Stimulated activated CD8-positive, alpha-beta memory T cell treated with anti-CD3 and anti-CD28 coated beads, Interleukin-15, amount 100 ng/mL, for 24 hours (primary cell): Measurements from ENCODE around the gene ARHGAP26.

ENCODE experiments used
- DNase-seq: peaks from one replicate; pipeline ENCODE4 v3.0.0-alpha.2; 2020; ENCODE audit warnings: low read depth

The ARHGAP26 gene

DNA sequence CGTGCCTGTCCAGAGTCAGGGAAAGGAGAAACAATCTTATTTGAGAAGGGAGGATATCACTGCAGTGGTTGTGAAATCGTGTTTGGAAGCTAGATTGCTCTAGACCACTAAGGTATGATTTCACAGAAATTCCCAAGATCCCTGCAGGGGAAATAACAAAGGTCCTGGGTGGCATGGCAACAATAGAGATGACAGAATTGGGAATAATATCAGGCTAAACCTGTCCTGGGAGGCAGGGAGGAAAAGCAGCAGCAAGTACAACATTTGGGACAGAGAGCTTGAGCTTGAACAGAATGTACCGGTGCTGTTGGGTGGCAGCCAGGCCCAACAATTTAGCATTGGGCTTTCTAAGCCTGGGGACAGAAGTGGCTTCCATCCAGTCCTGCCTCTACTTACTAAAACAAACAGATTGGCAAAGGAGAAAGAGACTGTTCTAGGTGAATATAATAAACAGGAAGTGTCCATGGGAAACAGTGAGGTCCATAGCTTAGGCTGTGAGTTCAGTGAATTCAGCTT lies 17.0 kb upstream of the ARHGAP26 start:
- DNase-seq = no peak

DNA sequence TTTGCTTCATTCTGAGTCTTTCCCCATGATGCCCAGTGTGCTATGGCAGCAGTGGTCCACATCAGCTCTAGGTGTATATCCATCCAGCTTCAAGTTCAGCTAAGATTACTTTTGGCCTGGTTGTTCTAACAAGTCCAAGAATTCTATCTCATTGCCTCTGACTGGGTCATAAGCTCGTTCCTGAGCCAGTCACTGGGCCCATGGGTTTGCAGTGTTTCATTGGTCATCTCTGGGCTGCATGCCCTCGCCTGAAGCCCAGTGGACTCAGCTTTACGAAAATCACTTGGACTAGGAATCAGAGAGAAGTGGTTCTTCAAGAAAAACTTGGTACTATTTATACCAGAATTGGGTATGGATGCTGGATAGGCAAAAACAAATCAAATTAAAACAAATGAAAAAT lies 16.1 kb upstream of the ARHGAP26 start:
- no peak for DNase-seq

DNA sequence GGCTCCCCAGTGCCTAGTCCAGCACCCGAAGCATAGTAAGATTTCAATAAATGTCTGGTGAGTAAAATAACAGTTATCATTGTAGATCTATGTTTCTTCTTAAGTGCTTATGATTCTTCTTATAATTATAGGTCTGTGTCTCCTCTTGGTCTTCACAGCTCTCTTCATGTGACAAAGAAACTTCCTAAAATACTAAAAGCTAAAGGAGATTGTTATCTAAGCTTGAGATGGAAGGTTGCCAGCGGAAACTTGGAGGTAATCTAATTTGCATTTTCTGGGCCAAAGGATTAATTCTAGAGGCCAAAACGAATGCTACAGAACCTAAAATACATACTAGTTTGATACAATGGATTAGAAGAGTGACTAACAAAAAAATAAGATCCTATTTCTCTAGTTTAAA lies 13.6 kb upstream of the ARHGAP26 start:
- no peak for DNase-seq

GRCh38 chr5:142757564-142757963 lies 12.6 kb upstream of the ARHGAP26 start:
- no peak for DNase-seq

DNA sequence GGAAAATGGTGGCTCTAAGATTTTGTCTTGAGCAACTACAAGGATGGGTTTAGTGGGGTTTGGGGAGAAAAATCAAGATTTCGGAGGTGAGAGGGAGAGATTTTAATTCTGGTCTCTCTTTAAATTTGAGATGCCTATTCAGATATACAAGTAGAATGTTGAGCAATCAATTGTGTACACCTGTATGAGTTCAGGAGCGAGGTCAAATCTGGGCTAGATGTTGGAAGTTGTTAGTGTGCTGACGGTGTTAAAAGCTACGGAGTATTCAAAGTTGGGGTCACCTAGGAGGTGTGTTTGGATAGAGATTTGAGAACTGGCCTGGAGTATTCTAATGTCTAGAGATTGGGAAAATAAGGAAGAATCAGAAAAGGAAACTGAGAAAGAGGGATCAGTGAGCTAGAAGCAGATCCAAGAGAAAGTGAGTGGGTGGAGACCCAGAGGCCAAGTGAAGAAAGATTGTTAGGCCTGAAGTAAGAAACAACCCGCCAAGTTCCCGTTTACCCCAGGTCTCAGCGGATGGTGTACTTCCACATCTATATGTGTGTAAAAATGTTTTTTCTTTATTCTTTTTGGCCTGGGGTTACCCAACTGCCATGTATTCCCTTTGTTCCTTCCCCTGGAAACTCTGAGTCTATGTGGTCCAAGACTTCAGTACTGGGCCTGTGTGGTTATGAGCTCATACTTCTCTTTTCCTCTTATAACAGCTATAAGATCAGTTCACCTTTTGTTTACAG lies 11.9 kb upstream of the ARHGAP26 start:
- no peak for DNase-seq

GRCh38 chr5:142758796-142759145 lies 11.4 kb upstream of the ARHGAP26 start:
- DNase-seq = no peak

DNA sequence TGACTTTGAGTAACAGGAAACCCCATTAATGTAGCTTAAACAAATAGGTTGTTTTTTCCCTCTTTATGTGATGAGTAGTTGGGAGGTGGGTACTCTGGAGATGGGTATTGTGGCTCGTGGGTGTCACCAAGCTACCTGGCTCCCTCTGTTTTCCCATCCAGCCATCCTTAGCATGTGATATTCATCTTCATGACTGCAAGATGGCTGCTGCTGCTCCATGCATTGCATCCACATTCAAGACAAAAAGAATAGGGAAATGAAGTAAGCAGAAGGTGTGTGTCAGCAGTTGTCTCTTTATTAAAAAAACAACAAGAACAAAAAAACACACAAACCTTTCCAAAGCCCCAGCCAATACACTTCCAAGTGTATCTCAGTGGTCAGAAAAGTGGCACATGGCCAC lies 6.5 kb upstream of the ARHGAP26 start:
- DNase-seq = no peak

- DNase-seq = no peak
These were observed 3.0 kb upstream of the ARHGAP26 start for GRCh38 chr5:142767178-142767577.

DNA sequence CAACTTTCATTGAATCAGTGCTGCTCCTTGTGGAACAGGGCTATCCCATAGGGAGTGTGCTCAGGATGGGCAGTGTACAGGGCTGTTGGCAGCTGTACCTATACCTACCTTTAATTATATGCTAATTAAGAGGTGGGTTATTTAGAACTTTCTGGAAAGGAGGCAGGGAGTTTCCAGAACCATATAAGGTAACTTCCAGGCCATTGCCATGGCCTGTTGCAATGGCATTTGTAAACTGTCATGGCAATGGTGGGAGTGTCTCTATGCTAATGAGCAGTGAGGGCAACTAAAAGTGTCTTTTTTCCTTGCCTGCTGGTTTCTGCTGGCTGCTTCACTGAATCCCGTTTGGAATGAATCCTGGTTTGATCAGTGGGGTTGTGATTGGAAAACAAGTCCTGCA lies 2.3 kb upstream of the ARHGAP26 start:
- no peak for DNase-seq

DNA sequence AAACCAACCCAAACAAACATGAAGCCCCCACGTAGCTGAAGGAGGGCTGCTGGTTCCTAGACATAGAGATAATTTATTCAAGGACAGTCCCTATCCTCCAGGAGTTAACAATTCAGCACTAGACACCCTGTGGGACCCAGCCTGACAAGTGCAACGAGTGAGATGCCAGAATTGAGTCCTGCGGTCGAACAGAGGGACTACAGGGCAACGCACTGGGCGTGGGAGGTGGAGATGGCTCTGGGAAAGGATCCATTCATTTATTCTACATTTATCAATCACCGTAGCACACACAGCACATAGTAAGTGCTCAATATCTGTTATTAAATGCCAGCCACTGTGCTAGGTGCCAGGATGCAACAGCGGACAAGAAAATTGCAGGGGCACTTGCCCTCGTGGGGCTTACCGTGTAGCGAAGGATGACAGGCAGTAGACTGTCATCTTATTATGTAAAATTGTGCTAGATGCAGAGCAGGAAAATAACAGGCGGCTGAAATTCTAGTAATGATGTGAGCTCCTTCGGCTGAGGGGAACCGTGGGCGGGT lies 855 bp upstream of the ARHGAP26 start:
- no peak for DNase-seq

DNA sequence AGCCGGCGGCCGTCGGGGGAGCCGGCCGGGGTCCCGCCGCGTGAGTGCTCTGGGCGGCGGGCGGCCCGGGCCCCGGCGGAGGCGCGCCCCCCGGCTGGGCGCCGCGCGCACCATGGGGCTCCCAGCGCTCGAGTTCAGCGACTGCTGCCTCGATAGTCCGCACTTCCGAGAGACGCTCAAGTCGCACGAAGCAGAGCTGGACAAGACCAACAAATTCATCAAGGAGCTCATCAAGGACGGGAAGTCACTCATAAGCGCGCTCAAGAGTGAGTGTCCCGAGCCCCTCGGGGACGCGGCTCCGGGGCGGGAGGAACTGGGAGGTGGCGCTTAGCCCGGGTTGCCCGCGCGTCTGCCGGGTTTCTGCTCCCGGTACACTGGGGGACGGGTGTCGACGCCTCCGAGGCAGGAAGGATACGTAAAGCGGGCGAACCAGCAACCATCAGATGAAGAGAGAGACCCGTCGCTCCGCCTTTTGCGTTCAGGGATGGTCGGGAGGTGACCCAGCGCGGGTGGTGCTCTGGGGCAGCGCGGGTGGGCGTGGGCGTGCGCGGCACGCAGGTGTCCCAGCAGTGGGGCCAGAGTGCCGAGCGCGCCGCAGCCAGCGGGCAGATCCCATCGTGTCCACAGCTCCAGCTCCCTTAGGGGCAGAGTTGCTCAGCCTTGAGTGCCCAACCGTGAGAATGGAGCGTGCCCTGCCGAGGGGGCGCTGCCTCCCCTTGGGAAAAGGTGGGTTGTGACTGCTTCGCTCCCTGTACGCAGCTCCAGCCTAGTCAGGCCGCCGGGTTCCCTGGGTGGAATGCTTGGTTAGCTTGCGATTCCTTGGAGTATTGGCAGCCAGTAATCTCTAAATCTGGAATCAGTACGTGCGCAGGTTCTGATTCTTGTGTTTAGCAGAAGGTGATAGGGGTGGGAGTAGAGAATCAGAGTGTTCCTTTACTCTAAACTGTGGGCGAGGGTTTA lies 753 bp downstream of the ARHGAP26 start:
- no peak for DNase-seq

DNA sequence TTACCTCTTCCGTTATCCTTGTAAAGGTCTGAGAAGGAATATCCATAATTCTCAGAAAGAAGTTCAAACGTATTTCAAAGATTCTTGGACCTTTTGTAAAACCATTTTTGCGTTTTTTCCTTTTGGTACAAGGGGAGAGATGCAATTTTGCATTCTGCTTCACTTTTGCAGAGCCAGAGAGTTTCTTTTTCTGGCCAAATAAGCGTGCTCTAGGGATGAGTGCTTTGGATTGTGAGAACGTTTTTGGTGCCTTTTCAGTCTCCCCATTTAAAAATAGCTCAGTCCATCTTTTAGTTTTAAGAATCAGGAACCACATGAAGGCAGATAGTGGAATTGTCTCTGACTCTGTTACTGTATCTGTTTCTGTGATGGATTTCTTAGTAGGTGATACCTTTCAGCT lies 1.5 kb downstream of the ARHGAP26 start:
- no peak for DNase-seq

DNA sequence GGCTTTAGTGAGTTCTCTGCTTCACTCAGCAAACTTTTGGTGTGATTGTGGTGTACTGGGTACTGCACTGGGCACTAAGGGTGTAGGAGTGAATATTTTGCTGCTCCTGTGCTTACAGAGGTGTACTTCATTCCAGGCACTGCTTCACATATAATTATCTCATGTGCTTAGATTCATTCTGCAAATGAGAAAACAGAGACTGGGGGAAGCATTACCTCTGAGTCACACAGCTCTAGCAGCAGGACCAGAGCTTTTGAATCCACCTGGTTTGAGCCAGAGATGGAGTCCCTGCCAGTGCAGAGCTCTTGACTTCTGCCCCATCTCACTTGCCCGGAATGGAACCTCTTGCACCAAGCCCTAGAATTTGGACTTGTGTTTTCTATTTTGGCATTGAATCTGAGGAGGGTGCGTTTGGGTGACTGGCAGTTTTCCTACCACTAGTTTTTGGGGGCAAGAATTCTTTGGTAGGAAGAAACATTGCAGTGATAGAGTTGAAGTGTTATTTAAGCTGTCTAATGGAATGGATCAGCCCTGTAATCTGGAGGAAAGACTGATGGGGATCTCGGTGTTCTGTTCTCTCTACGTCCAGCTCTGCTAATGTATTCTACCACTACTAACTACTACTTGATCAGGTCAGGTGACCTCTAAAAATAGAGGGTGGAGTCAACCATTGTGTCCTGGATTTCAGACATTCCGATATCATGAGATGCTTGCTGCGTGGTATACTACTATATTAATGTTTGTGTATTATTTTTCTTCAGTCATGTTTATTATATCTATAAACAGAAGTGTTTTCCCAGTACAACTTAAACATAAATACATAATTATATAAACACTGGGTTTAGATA lies 2.5 kb downstream of the ARHGAP26 start:
- no peak for DNase-seq

GRCh38 chr5:142777099-142777498 lies 6.9 kb downstream of the ARHGAP26 start:
- no peak for DNase-seq

DNA sequence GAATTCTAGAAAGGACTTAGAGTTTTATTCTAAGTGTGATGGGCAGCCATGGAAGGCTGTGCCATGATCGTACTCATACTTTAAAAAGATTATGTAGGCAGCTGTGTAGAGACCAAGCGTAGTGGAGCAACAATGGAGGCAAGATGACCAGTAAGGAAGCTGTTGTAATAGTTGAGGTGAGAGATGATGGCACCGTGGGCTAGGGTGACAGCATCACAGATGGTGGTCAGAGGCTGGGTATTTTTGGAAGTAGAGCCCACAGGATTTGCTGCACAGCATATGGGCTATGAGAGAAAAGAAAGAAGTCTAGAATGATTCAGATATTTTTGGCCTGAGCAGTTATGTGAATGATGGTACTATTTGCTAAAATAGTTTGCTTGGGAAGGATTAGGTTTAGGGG lies 7.7 kb downstream of the ARHGAP26 start:
- no peak for DNase-seq

GRCh38 chr5:142779163-142779840 lies 9.1 kb downstream of the ARHGAP26 start:
- no peak for DNase-seq

DNA sequence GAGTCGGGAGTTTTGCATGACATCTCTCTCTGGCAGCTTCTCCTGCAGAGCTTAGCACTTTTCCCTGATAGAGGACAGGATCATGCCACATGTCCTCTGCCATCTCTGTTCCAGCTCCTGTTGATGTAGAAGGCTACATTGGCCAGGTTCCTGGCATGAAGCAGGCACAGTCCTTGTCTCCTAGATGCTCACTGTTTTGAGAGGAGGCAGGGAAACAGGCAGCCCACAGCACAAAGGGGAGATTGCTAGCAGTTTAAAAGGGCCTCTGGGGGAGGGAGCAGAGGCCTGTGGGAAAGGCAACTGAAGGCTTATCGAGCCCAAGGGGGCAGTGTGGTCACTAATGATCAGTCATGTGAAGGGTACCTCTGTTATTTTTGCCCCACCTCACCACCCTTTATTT lies 10.7 kb downstream of the ARHGAP26 start:
- DNase-seq = no peak

- no peak for DNase-seq
These were observed 12.9 kb downstream of the ARHGAP26 start for GRCh38 chr5:142782976-142783530.

DNA sequence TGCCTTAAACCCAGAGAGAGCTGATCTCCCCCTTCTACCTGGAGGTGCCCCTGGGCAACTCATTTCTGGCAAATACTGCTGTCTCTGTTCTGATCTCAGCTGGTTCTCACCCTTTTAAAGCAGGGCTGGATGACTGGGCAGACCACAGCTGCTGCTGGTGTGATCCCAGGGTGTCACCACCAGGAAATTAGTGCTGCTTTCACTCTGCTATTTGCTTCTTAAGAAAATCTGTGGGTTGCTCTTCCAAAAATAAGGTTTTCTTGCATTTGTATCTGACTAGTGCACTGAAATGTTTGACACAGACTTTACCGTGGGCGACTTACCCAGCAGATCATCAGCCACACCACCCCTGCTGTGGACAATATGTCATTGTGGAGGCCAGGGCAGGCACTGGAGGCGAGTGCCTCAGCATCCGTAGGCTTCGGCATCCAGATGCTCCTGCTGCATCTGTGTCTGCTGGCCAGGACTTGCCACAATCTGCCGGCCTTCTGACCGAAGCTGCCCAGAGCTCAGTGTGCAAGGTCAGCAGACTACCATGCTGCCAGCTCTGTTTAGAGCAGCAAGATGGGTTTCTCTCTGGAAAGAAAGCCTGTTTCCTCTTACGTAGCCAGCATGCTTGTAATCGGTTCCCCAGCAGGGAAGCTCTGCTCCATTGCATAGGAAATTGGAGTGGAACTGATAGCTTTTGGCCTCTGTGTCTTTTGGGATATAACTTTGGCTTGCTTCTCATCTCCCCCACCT lies 13.6 kb downstream of the ARHGAP26 start:
- no peak for DNase-seq

- DNase-seq = no peak
These were observed 14.3 kb downstream of the ARHGAP26 start for GRCh38 chr5:142784401-142784955.
